GM12892 (cell line): ENCODE data around the gene IRAK3.

ENCODE experiments used
- POLR2A ChIP-seq: IDR thresholded peaks from 2 replicates; pipeline ENCODE4 v1.6.1; 2011; ENCODE audit warnings: low read depth, low read length, control low read depth
- TAF1 ChIP-seq: IDR thresholded peaks from 2 replicates; pipeline ENCODE4 v1.6.1; 2011; ENCODE audit warnings: low read depth, mild to moderate bottlenecking, control low read depth, low read length, borderline replicate concordance

DNA sequence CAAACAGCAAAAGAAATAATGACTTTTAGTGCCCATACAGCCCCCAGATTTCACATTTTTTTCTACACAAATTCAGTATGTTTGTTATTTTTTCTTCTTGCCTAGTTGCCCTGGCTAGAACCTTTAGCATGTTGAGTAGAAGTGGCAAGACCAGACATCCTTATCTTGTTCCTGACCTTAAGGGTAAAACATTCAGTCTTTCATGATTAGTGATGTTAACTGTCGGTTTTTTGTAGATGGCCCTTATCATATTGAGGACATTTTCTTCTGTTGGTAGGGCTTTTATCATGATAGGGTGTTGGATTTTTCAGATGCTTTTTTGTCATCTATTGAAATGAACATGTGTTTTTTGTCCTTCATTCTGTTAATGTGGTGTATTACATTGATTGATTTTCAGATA is 17.1 kb downstream of the IRAK3 start:
- TF ChIP-seq POLR2A (no peak), TAF1 (no peak)
